Measurements from ENCODE around the gene MRPL30.

MRPL30 gene

GRCh38 chr2:99141110-99142108 is 39.6 kb upstream of the MRPL30 start, which contains the start of gene C2orf15:
TSS of gene C2orf15 (plus strand) at chr2:99141707. CDS start at chr2:99150559, 8,852 bp downstream.
- DNase-seq: peak; percentile 98
- Mint-ChIP-seq H3K4me3 (peak within 1 kb of the TSS; percentile 96), H3K27me3 (ENCODE audit: low read depth, poor library complexity) (peaks cover 17% of the 10 kb centered on the region), H3K27ac (peak within 1 kb of the TSS; percentile 98), H3K9me3 (peaks cover 42% of the 10 kb centered on the region), H3K4me1 (peaks cover 24% of the 10 kb centered on the region), H3K36me3 (ENCODE audit: low read depth) (peaks cover 53% of the 10 kb centered on the region)
- TF ChIP-seq, protein P1, sequence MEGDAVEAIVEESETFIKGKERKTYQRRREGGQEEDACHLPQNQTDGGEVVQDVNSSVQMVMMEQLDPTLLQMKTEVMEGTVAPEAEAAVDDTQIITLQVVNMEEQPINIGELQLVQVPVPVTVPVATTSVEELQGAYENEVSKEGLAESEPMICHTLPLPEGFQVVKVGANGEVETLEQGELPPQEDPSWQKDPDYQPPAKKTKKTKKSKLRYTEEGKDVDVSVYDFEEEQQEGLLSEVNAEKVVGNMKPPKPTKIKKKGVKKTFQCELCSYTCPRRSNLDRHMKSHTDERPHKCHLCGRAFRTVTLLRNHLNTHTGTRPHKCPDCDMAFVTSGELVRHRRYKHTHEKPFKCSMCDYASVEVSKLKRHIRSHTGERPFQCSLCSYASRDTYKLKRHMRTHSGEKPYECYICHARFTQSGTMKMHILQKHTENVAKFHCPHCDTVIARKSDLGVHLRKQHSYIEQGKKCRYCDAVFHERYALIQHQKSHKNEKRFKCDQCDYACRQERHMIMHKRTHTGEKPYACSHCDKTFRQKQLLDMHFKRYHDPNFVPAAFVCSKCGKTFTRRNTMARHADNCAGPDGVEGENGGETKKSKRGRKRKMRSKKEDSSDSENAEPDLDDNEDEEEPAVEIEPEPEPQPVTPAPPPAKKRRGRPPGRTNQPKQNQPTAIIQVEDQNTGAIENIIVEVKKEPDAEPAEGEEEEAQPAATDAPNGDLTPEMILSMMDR (IDR thresholded peaks at IDR 0.05): no peak

- H3K4me1 Mint-ChIP-seq: peaks cover 22% of the 10 kb centered on the region
- peak overlapping the region; percentile 46 for H3K27ac Mint-ChIP-seq
- peaks cover 35% of the 10 kb centered on the region for H3K36me3 Mint-ChIP-seq (ENCODE audit: low read depth)
- no peaks in the 10 kb centered on the region for H3K27me3 Mint-ChIP-seq (ENCODE audit: low read depth, poor library complexity)
- no peaks in the 10 kb centered on the region for H3K9me3 Mint-ChIP-seq
- DNase-seq: no peak
- TF ChIP-seq, protein P1 (IDR thresholded peaks at IDR 0.05): no peak
- H3K4me3 Mint-ChIP-seq: peak overlapping the region; percentile 9
Observed at GRCh38 chr2:99150706-99151105, 30.3 kb upstream of the MRPL30 start.

GRCh38 chr2:99152199-99152895 is 28.6 kb upstream of the MRPL30 start:
- no peak overlapping the region for H3K4me3 Mint-ChIP-seq
- no peaks in the 10 kb centered on the region for H3K9me3 Mint-ChIP-seq
- H3K36me3 Mint-ChIP-seq (ENCODE audit: low read depth): peaks cover 25% of the 10 kb centered on the region
- peaks cover 35% of the 10 kb centered on the region for H3K4me1 Mint-ChIP-seq
- H3K27ac Mint-ChIP-seq: no peak overlapping the region
- DNase-seq: peak; percentile 18
- no peaks in the 10 kb centered on the region for H3K27me3 Mint-ChIP-seq (ENCODE audit: low read depth, poor library complexity)
- TF ChIP-seq, protein P1 (IDR thresholded peaks at IDR 0.05): no peak

GRCh38 chr2:99153921-99154604 is 26.9 kb upstream of the MRPL30 start:
- no peak for DNase-seq

More at GRCh38 chr2:99153921-99154604, 26.9 kb upstream of the MRPL30 start:
- no peak overlapping the region for H3K4me3 Mint-ChIP-seq
- no peaks in the 10 kb centered on the region for H3K27me3 Mint-ChIP-seq (ENCODE audit: low read depth, poor library complexity)
- H3K36me3 Mint-ChIP-seq (ENCODE audit: low read depth): peaks cover 27% of the 10 kb centered on the region
- TF ChIP-seq, protein P1 (IDR thresholded peaks at IDR 0.05): no peak
- H3K9me3 Mint-ChIP-seq: no peaks in the 10 kb centered on the region
- peak overlapping the region; percentile 73 for H3K27ac Mint-ChIP-seq
- peaks cover 45% of the 10 kb centered on the region for H3K4me1 Mint-ChIP-seq
